NCI-H1436 (cell line): Measurements from ENCODE around the gene AQP12B.

ENCODE experiments used
- DNase-seq: peaks from one replicate; lab custom pipeline; 2025; lab: John Stamatoyannopoulos, UW

AQP12B gene

DNA sequence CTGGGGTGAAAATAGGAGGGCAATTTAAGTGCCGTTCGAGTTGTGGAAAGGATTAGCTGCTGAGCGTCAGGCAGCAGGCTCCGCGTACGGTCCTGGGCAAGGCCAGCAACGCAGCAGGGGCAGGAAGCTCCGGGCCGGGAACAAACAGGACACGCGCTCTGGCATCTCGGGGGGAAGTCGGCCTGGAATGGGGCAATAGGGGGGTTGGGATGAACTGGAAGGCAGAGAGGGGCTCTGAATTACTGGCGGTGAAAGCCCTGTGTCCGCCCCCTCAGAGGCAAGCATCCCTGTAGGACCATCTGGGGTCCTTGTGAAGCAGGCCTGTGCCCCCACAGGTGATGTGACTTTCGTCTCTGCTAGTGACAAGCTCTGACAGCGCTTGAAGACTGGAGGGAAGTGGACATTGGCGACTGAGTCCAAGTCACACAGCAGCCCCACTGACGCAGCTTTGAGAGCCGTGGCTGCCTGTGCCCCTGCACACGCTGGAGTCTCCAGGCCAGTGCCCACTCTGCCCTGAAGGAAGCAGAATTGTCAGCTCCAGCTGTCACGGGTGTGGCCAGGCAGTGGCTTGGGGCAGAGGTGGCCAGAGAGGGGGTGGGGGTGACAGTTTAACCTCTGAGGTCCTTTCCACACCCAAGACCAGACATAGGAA is 35.1 kb downstream of the AQP12B start:
- DNase-seq: no peak

DNA sequence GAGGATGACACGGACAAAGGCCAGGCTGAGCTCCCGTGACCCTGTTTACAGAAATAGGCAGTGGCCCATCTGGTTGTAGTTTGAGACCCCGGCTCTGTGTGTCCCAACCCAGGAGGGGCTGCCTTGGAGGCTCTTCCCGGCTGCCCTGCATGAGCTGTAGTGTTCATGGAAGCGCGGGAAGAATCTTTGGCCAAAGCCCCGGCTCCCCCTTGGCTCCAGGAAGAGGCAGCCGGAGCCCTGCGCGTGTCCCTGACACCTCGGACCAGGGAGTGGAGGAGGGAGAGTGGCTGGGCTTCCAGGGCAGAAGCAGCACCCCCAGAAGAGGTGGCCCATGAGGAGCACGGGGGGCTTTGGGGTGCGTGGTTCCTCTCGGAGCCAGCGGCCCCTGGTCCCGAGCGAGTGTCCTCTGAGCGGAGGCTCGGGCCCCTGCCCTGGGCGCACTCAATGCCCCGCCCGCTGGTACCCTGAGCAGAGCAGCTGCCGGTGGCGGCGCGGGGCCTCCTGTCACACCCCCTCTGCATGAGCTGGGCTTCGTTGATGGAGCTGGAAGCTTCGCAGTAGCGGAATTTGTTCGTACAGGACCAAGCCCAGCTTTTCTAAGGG is 35.7 kb downstream of the AQP12B start:
- DNase-seq: no peak

DNA sequence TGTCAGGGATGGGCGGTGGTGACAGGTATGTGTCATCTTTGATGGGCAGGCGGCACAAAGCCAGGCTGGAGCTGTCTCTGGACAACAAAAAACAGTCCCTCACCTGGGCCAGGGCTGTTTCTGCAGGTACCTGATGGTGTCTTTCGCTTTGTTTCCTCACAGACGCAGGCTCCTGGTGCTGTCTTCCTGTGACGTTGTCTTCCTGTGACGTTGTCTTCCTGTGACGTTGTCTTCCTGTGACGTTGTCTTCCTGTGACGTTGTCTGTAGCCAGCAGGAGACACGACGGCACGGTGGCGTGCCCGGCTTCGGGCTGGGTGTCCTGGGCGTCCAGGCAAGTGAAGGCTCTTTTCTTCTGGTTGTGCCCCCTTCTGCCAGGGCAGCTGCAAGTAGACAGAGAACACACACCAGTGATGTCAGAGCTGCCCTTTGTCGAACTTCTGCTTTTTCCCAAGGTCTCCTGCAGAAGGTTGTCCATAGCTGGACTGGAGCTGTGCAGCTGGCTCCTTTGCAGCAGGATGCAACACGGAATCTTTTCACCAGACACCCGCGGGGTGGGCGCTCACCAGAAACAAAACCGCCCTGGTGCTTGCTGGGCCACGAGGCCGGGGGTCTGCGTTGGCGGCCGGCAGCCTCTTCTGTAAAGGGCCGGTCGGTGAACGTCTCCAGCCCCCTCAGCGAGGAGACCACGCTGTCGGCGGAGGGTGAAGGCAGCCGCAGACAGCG is 36.3 kb downstream of the AQP12B start:
- no peak for DNase-seq

DNA sequence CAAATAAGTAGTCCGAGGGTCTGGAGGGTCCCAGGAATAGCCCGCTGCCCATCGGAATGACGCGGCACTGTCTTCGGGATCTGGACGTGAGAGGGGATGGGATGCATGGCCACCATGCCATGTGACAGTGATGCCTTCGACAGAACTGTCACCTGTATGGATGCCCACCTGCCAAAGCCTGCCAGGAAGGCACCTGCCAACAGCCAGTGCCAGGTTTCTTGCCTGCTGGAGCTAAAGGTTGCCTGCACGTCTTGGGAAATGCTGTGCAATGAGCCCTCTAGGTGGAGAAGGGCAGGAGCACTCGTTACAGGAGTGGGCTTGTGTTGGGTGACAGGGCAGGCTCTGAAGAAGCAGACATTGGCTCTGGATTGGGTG is 36.9 kb downstream of the AQP12B start:
- DNase-seq: no peak

DNA sequence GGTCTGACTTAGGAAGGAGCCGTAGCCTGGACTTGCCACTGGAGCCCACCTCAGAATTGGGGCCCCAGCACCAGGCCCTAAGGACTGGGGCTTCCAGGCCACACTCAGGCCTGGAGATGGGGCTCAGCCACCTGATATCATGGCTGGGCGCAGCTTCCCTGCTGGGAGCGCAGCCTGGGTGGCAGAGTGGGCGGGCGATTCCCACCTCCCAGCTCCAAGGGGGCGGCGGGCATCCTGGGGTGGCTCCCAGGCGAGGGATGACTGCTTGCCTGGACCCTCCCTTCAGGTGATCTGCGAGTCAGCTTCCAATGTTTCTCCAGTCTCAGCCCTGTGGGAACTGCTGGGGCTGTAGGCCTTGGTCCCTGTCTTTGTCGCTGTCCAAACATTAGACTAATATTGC is 37.3 kb downstream of the AQP12B start:
- DNase-seq: no peak

DNA sequence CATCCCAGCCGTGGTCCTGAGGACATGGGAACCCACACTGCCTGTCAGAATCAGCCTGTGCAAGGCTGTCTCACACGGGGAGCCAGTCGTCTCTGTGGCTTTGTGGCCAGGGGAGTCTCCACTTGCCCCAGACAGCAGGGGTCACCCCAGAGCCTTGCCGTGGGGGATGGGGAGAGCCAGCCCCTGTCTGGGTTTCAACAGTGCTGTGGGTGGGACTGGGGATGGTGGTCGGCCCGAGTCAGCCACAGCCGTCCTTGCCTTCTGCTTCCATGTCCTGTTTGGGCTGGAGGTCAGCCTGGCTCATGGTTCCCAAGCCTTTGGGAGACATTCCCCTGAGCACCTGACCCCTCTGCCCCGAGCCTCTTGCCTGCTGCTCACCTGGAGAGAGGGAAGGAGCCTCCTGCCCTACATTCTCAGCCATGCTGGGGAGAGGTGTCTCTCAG is 37.8 kb downstream of the AQP12B start:
- no peak for DNase-seq

DNA sequence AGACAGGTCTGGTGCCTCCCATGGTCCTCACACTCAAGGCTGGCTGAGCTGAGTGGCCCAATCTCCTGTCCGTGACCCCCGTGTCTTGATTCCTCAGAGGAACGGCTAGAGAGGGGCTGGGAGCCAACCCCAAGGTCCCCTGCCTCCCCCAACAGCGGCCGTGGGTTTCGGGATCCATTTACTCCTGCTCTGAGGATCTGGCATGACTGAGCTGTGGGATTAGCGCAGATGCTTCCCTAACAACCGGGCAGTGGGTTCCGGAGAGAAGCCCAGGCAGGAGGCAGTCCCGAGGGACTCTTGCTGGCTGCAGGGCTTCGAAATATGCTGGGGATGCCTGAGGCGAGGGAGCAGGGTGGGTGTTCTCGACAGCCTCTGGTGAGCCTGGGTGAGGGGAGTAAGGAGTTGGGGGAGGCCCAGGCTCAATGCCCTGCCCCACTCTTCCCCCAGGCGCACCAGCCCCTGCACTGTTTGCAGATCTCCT is 38.5 kb downstream of the AQP12B start:
- no peak for DNase-seq

DNA sequence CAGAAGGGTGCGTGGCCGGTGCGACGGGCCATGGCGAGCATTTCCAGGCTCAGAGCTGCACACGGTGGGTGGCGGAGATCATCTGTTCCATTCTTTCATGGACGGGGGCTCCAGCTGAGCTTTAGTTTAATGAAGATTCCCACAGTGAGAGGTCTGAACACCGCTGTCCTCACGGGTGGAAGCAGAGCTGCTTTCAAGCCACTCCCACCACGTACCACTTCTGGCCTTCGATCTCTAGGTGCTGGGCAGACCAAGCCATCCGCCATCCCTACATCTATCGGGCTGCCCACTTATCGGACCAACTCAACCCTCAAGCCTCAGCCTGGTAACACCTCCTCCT is 38.9 kb downstream of the AQP12B start:
- no peak for DNase-seq

DNA sequence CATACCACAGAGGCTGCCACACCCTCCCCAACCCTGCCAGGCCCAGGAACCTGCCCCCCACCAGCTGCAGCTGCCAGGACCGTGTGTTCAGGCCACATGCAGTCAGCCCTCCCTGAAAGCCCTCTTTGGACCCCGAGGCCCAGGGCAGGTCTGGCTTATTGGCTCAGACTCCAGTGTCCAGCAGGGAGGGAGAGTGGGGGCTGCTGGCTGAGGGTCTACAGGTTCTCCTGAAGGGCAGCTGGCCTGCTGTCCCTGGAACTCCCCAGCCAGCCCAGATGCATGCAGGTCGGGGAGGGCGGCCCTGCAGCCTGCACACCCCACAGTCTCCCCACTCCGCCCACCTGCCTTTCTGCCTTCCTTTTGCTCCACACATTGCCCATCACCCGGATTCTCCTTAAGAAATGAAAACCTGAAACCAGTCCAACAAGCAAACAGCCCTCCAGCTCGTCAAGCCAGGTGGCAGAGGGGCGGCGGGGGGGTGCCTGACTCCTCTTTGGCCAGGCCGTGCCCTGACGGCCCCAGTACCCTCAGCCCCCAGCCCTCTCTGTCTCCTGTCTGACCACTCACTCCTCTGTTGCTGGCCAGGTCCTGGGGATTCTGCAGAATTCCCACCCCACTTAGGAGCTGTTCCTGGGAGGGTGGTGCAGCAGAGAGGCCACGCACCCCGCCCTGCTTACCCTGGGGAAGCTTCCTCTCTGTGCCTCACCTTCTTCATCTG is 39.4 kb downstream of the AQP12B start:
- DNase-seq: no peak

DNA sequence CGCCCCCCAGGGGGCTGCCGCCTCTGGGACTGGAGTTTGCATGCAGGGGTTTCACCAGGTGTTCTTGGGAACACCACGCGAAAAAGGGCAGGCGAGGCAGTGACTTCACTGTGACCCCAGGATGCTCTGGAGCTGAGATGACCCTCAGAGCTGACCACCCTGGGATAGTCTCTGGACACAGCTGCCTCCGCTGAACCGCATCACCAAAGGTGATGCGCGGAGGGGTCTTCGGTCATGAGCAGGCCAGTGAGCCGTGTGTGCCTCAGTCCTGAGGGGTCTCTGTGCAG is 39.9 kb downstream of the AQP12B start:
- no peak for DNase-seq

DNA sequence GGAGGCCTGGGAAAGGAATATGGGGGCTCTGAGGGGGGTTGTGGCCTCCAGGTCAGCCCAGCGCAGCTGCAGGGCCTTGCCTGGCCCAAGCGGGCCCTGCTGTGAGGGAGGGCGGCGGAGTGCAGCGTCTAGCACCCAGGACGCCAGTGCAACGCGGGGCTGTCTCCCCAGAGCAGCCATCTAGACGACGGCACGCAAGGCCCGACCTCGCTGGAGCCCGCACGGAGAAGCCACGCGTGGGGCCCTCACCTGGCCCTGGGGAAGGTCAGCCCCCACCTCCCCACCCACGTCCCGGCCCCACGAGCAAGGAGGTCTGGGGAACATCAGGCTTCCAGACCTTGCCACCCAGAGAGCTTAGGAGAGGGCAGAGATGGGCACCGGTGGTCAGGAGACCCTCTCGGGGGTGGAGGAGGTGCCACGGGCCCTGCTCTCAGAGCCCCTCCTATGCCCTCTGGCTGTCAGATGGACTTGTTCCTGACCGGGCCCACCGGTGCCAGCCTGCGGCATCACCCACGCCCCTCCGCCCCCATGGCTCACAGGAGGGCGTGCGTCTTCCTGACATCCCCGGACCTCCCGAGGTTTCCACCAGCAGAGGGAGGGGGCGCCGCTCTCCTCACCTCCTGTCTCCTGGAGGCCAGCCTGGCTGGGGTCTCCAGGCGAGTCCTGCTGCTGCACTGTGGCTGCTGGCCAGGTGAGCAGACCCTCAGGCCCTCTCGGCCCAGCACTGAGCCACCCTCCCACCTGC is 40.5 kb downstream of the AQP12B start:
- no peak for DNase-seq

DNA sequence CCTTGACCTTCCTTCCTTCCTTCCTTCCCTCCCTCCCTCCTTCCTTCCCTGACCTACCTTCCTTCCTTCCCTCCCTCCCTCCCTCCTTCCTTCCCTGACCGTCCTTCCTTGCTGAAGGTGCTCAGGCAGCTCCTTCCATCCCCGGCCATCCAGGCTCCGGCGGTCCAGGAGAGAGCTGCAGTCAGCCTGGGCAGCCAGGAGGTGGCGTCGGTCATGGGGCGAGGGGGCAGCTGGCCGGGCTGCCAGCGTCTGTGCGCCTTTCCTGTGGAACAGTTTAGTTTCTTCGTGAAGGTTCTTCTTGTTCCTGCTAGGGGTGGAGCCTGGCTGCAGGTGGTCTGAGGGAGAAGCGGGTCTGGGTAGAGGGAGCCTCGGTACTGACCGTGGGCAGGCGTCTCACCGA is 41.7 kb downstream of the AQP12B start:
- no peak for DNase-seq

DNA sequence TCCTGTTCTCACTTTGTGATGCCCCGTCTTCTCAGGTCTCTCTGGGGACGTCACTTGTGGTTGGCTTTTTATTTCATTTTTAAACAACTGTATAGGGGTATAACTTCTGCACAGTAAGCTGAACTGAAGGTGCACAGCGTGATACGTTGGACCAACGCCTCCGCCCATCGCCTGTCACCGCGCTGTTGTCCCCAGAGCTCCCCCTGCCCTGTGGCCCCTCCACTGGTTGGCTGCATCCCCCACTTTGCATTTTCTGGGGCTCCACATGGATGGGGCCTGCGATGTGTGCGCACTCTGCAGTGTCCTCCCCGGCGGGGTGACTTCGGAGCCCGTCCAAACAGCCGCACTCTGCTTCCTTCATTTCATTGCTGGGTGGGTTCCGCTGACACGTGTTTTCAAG is 43.1 kb downstream of the AQP12B start:
- no peak for DNase-seq

DNA sequence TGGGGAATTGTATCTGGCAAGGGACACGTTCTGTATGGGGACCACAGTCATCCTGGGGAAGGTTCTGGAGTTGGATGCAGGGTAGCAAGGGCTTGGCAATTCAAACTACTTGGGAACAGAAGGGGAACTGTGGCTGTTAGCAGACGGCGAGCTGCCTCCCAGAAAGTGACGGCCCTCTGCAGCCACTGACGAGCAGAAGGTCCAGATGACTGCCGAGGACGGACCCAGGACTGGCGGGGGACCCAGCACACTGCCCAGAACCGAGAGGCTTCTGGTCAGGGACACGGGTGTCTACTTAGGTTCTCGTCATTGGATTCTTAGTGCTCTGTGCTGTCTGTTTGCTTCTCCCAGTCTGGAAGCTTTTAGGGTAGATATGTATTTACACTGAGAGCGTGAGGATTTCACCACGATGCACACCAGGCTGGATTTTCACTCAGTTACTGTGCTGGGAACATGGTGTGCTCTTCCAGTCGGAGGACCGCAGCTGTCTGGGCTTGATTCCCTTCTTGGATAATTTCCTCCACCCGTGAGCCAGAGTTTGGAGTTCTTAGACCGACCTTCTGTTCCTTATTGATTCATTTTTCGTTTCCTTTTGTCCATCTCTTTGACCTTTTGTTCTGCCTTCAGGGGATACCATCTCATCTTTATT is 44.0 kb downstream of the AQP12B start:
- DNase-seq: no peak

DNA sequence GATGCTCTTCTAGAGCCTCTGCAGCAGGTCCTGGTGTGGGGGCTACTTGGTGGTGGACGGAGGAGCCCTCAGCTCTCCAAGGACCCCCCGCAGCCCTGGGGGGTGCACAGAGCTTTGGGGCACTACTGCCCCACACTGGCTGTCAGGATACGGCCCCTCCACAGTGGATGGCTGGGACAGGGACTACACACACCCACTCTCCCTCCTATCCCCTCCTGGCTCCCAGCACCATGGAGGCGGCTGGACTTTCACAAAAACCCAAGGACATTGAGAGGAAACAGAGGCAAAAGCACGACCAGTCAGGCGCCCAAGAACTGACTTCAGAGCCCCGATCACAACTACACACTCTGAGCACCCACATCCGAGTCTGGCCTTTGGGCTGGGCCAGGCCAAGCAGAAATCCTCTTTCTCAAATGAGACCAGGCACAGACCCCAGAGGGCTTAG is 44.8 kb downstream of the AQP12B start:
- DNase-seq: no peak

DNA sequence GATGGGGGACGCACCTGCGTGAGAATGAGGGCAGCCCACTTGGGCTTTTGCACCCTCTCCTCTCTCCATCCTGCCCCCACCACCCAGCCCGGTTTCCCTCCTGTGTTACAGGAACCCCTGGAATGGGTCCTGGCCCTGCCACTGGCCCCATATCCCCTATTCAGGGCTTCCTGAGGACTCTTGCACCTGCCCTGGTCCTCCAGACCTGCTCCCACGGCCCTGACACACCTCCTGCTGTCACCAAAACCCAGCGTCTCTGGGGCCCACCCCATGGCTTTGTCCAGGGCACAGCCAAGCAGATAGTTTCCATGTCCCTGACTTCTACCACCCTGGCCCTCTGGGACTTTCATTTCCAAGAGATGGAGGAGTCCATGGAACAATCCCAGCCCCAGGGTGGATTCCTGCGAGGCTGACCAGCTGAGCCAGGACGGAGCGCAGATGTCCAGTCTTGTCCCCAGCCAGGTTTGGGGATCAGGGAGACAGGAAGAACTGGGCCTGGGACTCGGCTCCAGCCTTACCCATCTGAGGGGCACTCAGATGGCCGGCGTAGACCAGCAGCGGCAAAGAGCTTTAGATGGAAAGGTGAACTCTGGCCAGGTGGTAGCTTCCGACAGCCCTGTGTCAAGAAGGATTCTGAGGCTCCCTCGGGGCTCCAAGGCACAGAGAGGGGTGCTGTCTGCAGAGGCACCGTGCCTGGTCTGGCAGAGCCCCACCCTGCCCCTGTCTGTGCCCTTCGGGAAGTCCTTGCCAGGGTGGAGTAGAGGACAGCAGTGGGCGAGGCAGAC is 45.4 kb downstream of the AQP12B start:
- no peak for DNase-seq

DNA sequence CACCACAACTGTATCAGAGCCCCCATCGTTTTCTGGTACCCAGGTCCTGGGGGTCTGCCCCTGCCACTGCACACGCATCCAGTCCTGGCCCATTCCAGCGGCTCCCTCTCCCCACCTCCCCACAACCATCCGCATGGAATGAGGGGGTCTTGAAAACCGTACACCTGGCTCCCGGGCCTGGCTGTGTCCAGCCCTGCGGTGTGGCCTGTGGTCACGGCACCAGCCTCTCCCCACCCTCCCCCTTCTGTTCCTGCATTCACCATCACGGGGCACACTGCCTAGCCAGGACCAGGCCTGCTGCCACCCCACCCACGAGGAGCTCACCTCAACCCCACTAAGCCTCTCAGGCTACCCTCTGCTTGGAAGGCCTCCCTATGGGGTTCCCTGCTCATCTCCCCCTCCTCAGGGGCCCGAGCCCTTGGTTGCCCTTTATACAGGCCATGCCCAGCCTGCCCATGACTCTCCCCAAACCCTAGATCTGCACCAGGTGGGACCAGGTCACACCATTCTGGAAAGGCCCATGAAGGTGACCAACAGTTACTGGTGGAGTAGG is 46.0 kb downstream of the AQP12B start:
- no peak for DNase-seq

DNA sequence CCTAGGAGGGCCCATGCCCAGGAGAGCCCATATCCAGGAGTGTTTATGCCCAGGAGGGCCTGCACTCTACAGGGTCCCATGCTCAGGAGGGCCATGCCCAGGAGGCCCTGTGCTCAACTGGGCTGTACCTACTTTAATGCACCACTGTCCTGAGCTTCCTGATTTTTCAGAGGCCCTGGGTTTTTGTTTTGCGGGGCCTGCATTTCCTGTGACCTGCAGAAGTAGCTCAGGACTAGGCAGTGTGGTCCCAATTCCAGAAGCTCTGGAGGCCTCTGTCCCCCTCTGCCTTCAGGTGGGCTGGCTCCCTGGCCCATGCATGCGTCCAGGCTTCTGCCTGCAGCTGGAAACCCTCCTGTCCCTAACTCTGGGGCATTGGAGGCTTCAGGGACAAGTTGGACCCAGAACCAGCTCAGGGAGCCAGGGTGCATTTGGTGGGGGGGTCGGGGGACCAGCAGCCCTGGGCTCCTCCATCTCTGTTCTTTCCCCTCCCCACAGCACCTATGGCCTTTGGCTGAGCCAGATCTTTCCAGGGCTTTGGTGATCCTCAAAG is 46.6 kb downstream of the AQP12B start:
- DNase-seq: no peak

DNA sequence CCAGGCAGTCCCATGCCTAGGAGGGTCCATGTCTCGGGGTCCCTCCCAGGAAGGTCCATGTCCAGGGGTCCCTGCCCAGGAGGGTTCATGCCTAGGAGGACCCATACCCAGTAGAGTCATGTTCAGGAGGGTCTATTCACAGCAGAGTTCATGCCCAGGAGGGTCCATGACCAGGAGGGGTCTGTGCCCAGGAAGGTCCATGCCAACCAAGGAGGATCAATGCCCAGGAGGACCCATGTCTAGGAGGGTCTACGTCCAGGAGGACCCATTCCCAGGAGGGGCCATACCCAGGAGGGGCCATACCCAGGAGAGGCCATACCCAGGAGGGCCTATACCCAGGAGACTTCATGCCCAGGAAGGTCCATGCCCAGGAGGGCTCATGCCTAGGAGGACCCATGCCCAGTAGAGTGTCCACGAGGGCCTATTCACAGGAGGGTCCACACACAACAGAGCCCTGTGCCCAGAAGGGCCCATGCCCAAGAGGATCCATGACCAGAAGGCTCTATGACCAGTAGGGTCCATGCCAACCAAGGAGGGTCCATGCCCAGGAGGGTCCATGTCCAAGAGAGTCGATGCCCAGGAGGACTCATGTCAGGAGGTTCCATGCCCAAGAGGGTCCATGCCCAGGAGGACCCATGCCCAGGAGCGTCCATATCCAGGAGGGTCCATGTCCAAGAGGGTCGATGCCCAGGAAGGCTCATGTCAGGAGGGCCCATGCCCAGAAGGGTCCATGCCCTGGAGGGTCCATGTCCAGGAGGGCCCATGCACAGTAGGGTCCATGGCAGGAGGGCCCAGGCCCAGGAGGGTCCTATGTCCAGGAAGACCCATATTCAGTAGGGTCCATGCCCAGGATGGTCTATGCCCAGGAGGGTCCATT is 47.3 kb downstream of the AQP12B start:
- no peak for DNase-seq
